ENCODE data around the gene ZNF614. TPM values are rescaled to one million over a fixed set of nuclear protein-coding genes. Genes with fewer than 3 reads are reported as not detected.
A peak's percentile ranks its signal among the peaks of the same experiment; 100 is the strongest.
"Not testable (repeated sequence)": the region's sequence is repeated elsewhere in the genome, so short reads cannot be mapped to it uniquely, and the experiment has no call there.

ZNF614 gene
- total RNA-seq, 1 experiment from 2014 or later = 4.1 TPM

DNA sequence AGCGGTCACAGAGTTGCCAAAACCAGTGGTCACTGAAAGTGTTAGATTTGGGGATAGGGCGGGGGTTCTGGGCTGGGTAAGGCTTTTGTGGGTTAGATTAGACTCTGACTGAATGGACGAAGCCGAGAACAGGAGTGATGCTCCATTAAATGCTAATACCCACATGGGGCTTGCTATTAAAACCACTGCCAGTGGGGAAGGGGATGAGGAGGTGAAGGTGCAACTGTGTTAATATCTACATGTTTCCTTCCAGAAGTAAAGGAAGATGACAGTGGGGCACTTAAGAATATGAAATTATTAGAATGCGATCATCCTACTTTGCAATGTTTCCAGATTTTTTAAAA is 573 bp upstream of the ZNF614 start:
- TF ChIP-seq SIN3A (IDR thresholded peaks at IDR 0.05; ENCODE audit: borderline replicate concordance, insufficient read depth, low read depth, low read length) = no peak
- no peak for TF ChIP-seq POLR2AphosphoS5 (IDR thresholded peaks at IDR 0.05; ENCODE audit: low read depth, low read length)
- TF ChIP-seq, protein P1, sequence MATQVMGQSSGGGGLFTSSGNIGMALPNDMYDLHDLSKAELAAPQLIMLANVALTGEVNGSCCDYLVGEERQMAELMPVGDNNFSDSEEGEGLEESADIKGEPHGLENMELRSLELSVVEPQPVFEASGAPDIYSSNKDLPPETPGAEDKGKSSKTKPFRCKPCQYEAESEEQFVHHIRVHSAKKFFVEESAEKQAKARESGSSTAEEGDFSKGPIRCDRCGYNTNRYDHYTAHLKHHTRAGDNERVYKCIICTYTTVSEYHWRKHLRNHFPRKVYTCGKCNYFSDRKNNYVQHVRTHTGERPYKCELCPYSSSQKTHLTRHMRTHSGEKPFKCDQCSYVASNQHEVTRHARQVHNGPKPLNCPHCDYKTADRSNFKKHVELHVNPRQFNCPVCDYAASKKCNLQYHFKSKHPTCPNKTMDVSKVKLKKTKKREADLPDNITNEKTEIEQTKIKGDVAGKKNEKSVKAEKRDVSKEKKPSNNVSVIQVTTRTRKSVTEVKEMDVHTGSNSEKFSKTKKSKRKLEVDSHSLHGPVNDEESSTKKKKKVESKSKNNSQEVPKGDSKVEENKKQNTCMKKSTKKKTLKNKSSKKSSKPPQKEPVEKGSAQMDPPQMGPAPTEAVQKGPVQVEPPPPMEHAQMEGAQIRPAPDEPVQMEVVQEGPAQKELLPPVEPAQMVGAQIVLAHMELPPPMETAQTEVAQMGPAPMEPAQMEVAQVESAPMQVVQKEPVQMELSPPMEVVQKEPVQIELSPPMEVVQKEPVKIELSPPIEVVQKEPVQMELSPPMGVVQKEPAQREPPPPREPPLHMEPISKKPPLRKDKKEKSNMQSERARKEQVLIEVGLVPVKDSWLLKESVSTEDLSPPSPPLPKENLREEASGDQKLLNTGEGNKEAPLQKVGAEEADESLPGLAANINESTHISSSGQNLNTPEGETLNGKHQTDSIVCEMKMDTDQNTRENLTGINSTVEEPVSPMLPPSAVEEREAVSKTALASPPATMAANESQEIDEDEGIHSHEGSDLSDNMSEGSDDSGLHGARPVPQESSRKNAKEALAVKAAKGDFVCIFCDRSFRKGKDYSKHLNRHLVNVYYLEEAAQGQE (IDR thresholded peaks at IDR 0.05; ENCODE audit: insufficient read depth in 1 of 2, low read depth in 2 of 2, low read length in 1 of 2) = no peak
- TF ChIP-seq, protein P2, sequence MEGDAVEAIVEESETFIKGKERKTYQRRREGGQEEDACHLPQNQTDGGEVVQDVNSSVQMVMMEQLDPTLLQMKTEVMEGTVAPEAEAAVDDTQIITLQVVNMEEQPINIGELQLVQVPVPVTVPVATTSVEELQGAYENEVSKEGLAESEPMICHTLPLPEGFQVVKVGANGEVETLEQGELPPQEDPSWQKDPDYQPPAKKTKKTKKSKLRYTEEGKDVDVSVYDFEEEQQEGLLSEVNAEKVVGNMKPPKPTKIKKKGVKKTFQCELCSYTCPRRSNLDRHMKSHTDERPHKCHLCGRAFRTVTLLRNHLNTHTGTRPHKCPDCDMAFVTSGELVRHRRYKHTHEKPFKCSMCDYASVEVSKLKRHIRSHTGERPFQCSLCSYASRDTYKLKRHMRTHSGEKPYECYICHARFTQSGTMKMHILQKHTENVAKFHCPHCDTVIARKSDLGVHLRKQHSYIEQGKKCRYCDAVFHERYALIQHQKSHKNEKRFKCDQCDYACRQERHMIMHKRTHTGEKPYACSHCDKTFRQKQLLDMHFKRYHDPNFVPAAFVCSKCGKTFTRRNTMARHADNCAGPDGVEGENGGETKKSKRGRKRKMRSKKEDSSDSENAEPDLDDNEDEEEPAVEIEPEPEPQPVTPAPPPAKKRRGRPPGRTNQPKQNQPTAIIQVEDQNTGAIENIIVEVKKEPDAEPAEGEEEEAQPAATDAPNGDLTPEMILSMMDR (IDR thresholded peaks at IDR 0.05) = no peak
- TF ChIP-seq TCF7L2 (IDR thresholded peaks at IDR 0.05; ENCODE audit: low read depth, low read length) = no peak
- intact Hi-C loops (cut with micrococcal nuclease; ENCODE audit: unreplicated experiment) (no loop called here), in situ Hi-C loops (cut with HindIII; ENCODE audit: low pct_unique_long_range_greater_than_20kb, low sequenced_read_pairs) (no loop called here)
- Histone ChIP-seq H3K27me3 (ENCODE audit: control insufficient read depth, insufficient read depth, low read length) (no peaks in the 10 kb centered on the region), H3K9me3 (ENCODE audit: control insufficient read depth, insufficient read depth, low read depth, low read length) (peaks cover 44% of the 10 kb centered on the region; the same call in 1 of the 2 replicates), H3K4me1 (ENCODE audit: control insufficient read depth, insufficient read depth, low read length) (no peaks in the 10 kb centered on the region), H3K4me3 (ENCODE audit: low read depth in 2 of 2, low read length in 2 of 2) (peak overlapping the region; percentile 82 to 93), H3K27ac (ENCODE audit: low read length) (peak overlapping the region; percentile 88), H3K36me3 (ENCODE audit: control insufficient read depth, insufficient read depth, low read length) (peaks cover 3% of the 10 kb centered on the region; the same call in 1 of the 2 replicates)
- POLR2A ChIA-PET = no interaction called here
- ATAC-seq = peak; percentile 52
- DNase-seq (ENCODE audit: low read depth, low spot score) = no peak
- CTCF ChIA-PET = no interaction called here
- TSS peak; percentile 88 for BruUV-seq (replicated peaks)

DNA sequence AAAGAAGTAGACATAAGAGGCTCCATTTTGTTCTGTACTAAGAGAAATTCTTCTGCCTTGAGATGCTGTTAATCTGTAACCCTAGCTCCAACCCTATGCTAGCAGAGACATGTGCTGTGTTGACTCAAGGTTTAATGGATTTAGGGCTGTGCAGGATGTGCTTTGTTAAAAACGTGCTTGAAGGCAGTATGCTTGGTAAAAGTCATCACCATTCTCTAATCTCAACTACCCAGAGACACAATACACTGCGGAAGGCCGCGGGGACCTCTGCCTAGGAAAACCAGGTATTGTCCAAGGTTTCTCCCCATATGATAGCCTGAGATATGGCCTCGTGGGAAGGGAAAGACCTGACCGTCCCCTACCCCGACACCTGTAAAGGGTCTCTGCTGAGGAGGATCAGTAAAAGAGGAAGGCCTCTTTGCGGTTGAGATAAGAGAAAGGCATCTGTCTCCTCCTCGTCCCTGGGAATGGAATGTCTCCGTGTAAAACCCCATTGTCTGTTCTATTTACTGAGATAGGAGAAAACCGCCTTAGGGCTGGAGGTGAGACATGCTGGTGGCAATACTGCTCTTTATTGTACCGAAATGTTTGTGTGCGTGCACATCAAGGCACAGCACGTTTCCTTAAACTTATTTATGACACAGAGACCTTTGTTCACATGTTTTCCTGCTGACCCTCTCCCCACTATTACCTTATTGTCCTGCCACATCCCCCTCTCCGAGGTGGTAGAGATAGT is 1.8 kb downstream of the ZNF614 start:
- H3K4me1 ChIP-seq (ENCODE audit: control insufficient read depth, insufficient read depth, low read length); H3K4me3 ChIP-seq (ENCODE audit: low read depth in 2 of 2, low read length in 2 of 2); POLR2A ChIA-PET; in situ Hi-C loops (cut with HindIII; ENCODE audit: low pct_unique_long_range_greater_than_20kb, low sequenced_read_pairs); CTCF ChIA-PET; BruUV-seq (replicated peaks); H3K27ac ChIP-seq (ENCODE audit: low read length); H3K27me3 ChIP-seq (ENCODE audit: control insufficient read depth, insufficient read depth, low read length); H3K36me3 ChIP-seq (ENCODE audit: control insufficient read depth, insufficient read depth, low read length); intact Hi-C loops (cut with micrococcal nuclease; ENCODE audit: unreplicated experiment); ATAC-seq; DNase-seq (ENCODE audit: low read depth, low spot score): not testable (repeated sequence)
- peaks cover 37% of the 10 kb centered on the region; the same call in 1 of the 2 replicates for H3K9me3 ChIP-seq (ENCODE audit: control insufficient read depth, insufficient read depth, low read depth, low read length)

DNA sequence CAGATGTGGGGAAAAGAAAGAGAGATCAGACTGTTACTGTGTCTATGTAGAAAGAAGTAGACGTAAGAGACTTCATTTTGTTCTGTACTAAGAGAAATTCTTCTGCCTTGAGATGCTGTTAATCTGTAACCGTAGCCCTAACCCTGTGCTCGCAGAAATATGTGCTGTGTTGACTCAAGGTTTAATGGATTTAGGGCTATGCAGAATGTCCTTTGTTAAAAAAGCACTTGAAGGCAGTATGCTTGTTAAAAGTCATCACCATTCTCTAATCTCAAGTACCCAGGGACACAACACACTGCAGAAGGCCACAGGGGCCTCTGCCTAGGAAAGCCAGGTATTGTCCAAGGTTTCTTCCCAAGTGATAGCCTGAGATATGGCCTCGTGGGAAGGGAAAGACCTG is 3.7 kb downstream of the ZNF614 start:
- POLR2A ChIA-PET; BruUV-seq (replicated peaks); H3K4me1 ChIP-seq (ENCODE audit: control insufficient read depth, insufficient read depth, low read length); H3K36me3 ChIP-seq (ENCODE audit: control insufficient read depth, insufficient read depth, low read length); CTCF ChIA-PET; H3K27me3 ChIP-seq (ENCODE audit: control insufficient read depth, insufficient read depth, low read length); H3K4me3 ChIP-seq (ENCODE audit: low read depth in 2 of 2, low read length in 2 of 2); DNase-seq (ENCODE audit: low read depth, low spot score); in situ Hi-C loops (cut with HindIII; ENCODE audit: low pct_unique_long_range_greater_than_20kb, low sequenced_read_pairs); intact Hi-C loops (cut with micrococcal nuclease; ENCODE audit: unreplicated experiment); H3K27ac ChIP-seq (ENCODE audit: low read length); ATAC-seq: not testable (repeated sequence)
- H3K9me3 ChIP-seq (ENCODE audit: control insufficient read depth, insufficient read depth, low read depth, low read length) = peaks cover 41% of the 10 kb centered on the region; the same call in 1 of the 2 replicates
